ENCODE data around the gene EXOSC7.

EXOSC7 gene

GRCh38 chr3:44993471-44994205 is 17.6 kb downstream of the EXOSC7 start:
- no peak for DNase-seq

- DNase-seq, result peak; percentile 59
These were observed 19.2 kb downstream of the EXOSC7 start for GRCh38 chr3:44995142-44995770.

- no peak for DNase-seq
These were observed 20.5 kb downstream of the EXOSC7 start for GRCh38 chr3:44996556-44996969.

- DNase-seq, result no peak
These were observed 23.7 kb downstream of the EXOSC7 start for GRCh38 chr3:44999782-45000181.

GRCh38 chr3:45000823-45001222 is 24.8 kb downstream of the EXOSC7 start:
- DNase-seq, result no peak

GRCh38 chr3:45001738-45002137 is 25.7 kb downstream of the EXOSC7 start:
- no peak for DNase-seq

GRCh38 chr3:45002139-45002660 is 26.2 kb downstream of the EXOSC7 start:
- no peak for DNase-seq

GRCh38 chr3:45002720-45003119 is 26.7 kb downstream of the EXOSC7 start:
- no peak for DNase-seq

GRCh38 chr3:45003406-45003805 is 27.4 kb downstream of the EXOSC7 start:
- no peak for DNase-seq

- DNase-seq, result no peak
These were observed 27.8 kb downstream of the EXOSC7 start for GRCh38 chr3:45003859-45004258.

GRCh38 chr3:45007091-45007490 is 31.0 kb downstream of the EXOSC7 start:
- DNase-seq, result no peak

GRCh38 chr3:45008117-45008516 is 32.1 kb downstream of the EXOSC7 start:
- no peak for DNase-seq

GRCh38 chr3:45009868-45010267 is 33.8 kb downstream of the EXOSC7 start:
- no peak for DNase-seq

- no peak for DNase-seq
These were observed 34.8 kb downstream of the EXOSC7 start for GRCh38 chr3:45010811-45011333.

GRCh38 chr3:45011756-45012508 is 35.9 kb downstream of the EXOSC7 start:
- DNase-seq, result no peak

- DNase-seq, result no peak
These were observed 36.5 kb downstream of the EXOSC7 start for GRCh38 chr3:45012577-45012976.

GRCh38 chr3:45016916-45017315 is 40.9 kb downstream of the EXOSC7 start:
- DNase-seq, result no peak

- no peak for DNase-seq
These were observed 41.8 kb downstream of the EXOSC7 start for GRCh38 chr3:45017821-45018220.

- no peak for DNase-seq
These were observed 44.5 kb downstream of the EXOSC7 start for GRCh38 chr3:45020534-45020933.

- no peak for DNase-seq
These were observed 45.7 kb downstream of the EXOSC7 start for GRCh38 chr3:45021524-45022297.

GRCh38 chr3:45023675-45024074 is 47.6 kb downstream of the EXOSC7 start:
- no peak for DNase-seq

GRCh38 chr3:45024542-45025255 is 48.7 kb downstream of the EXOSC7 start:
- no peak for DNase-seq
